ENCODE results near the gene KCNH1. TPM values are rescaled to one million over a fixed set of nuclear protein-coding genes. Genes with fewer than 3 reads are reported as not detected.

Gene KCNH1
- total RNA-seq, 1 donor from 2014 or later, result 0.10 TPM

- DNase-seq (ENCODE audit: low spot score), result no peak
- TF ChIP-seq CTCF (IDR thresholded peaks at IDR 0.05; ENCODE audit: unreplicated experiment), result no peak
- Mint-ChIP-seq H3K4me1 (ENCODE audit: unreplicated experiment) (no peaks in the 10 kb centered on the region), H3K9me3 (ENCODE audit: unreplicated experiment) (no peaks in the 10 kb centered on the region), H3K27ac (ENCODE audit: unreplicated experiment) (no peak overlapping the region), H3K36me3 (ENCODE audit: low read depth, unreplicated experiment) (no peaks in the 10 kb centered on the region), H3K4me3 (ENCODE audit: unreplicated experiment) (no peak overlapping the region), H3K27me3 (ENCODE audit: unreplicated experiment) (peaks cover 1% of the 10 kb centered on the region)
These were observed 449.3 kb downstream of the KCNH1 start for GRCh38 chr1:210684466-210685294.

GRCh38 chr1:210683403-210684047 is 450.4 kb downstream of the KCNH1 start:
- no peak overlapping the region for H3K27ac Mint-ChIP-seq (ENCODE audit: unreplicated experiment)
- no peak overlapping the region for H3K4me3 Mint-ChIP-seq (ENCODE audit: unreplicated experiment)
- no peaks in the 10 kb centered on the region for H3K36me3 Mint-ChIP-seq (ENCODE audit: low read depth, unreplicated experiment)
- no peak for DNase-seq (ENCODE audit: low spot score)
- H3K27me3 Mint-ChIP-seq (ENCODE audit: unreplicated experiment), result no peaks in the 10 kb centered on the region
- no peaks in the 10 kb centered on the region for H3K4me1 Mint-ChIP-seq (ENCODE audit: unreplicated experiment)
- H3K9me3 Mint-ChIP-seq (ENCODE audit: unreplicated experiment), result no peaks in the 10 kb centered on the region
- TF ChIP-seq CTCF (IDR thresholded peaks at IDR 0.05; ENCODE audit: unreplicated experiment), result no peak

GRCh38 chr1:210681158-210681557 is 452.8 kb downstream of the KCNH1 start:
- no peak for DNase-seq (ENCODE audit: low spot score)
- Mint-ChIP-seq H3K27me3 (ENCODE audit: unreplicated experiment) (no peaks in the 10 kb centered on the region), H3K9me3 (ENCODE audit: unreplicated experiment) (no peaks in the 10 kb centered on the region), H3K4me3 (ENCODE audit: unreplicated experiment) (no peak overlapping the region), H3K27ac (ENCODE audit: unreplicated experiment) (no peak overlapping the region), H3K36me3 (ENCODE audit: low read depth, unreplicated experiment) (no peaks in the 10 kb centered on the region), H3K4me1 (ENCODE audit: unreplicated experiment) (no peaks in the 10 kb centered on the region)
- TF ChIP-seq CTCF (IDR thresholded peaks at IDR 0.05; ENCODE audit: unreplicated experiment), result no peak

GRCh38 chr1:210678306-210678705 is 455.6 kb downstream of the KCNH1 start:
- Mint-ChIP-seq H3K4me1 (ENCODE audit: unreplicated experiment) (no peaks in the 10 kb centered on the region), H3K27me3 (ENCODE audit: unreplicated experiment) (no peaks in the 10 kb centered on the region), H3K9me3 (ENCODE audit: unreplicated experiment) (no peaks in the 10 kb centered on the region), H3K4me3 (ENCODE audit: unreplicated experiment) (no peak overlapping the region), H3K27ac (ENCODE audit: unreplicated experiment) (no peak overlapping the region), H3K36me3 (ENCODE audit: low read depth, unreplicated experiment) (no peaks in the 10 kb centered on the region)
- no peak for TF ChIP-seq CTCF (IDR thresholded peaks at IDR 0.05; ENCODE audit: unreplicated experiment)
- no peak for DNase-seq (ENCODE audit: low spot score)

- H3K27me3 Mint-ChIP-seq (ENCODE audit: unreplicated experiment), result no peaks in the 10 kb centered on the region
- H3K27ac Mint-ChIP-seq (ENCODE audit: unreplicated experiment), result no peak overlapping the region
These were observed 456.4 kb downstream of the KCNH1 start for GRCh38 chr1:210677533-210677932.

More at GRCh38 chr1:210677533-210677932, 456.4 kb downstream of the KCNH1 start:
- H3K9me3 Mint-ChIP-seq (ENCODE audit: unreplicated experiment), result no peaks in the 10 kb centered on the region
- no peaks in the 10 kb centered on the region for H3K36me3 Mint-ChIP-seq (ENCODE audit: low read depth, unreplicated experiment)
- DNase-seq (ENCODE audit: low spot score), result no peak
- no peak for TF ChIP-seq CTCF (IDR thresholded peaks at IDR 0.05; ENCODE audit: unreplicated experiment)
- H3K4me3 Mint-ChIP-seq (ENCODE audit: unreplicated experiment), result no peak overlapping the region
- no peaks in the 10 kb centered on the region for H3K4me1 Mint-ChIP-seq (ENCODE audit: unreplicated experiment)

Measured in endothelial cell (in vitro differentiated cells).